SK-N-SH (cell line): ENCODE results near the gene TBX1. TPM values are rescaled to one million over a fixed set of nuclear protein-coding genes. Genes with fewer than 3 reads are reported as not detected.

Experiments
- CTCF ChIA-PET: fragments of 300-600, 350-600 bp; formaldehyde crosslinking; extraction: SDS; loops from one replicate; lab custom pipeline; 2021; lab: Yijun Ruan, JAX
- POLR2A ChIA-PET: fragments of 350-600 bp; sonication (Branson Sonifier 250); formaldehyde crosslinking; extraction: SDS; loops from one replicate; lab custom pipeline; 2020; ENCODE audit warnings: antibody characterized with exemption, inconsistent platforms; lab: Yijun Ruan, JAX
- DNase-seq: peaks from one replicate; pipeline ENCODE4 v3.0.0; 2012
- H2AFZ ChIP-seq: fragments of 200-600 bp; sonication (generic); 2 replicates; pipeline ENCODE4 v1.8.1; 2016; ENCODE audit warnings: antibody characterized with exemption, mild to moderate bottlenecking, low read depth
- H3F3A ChIP-seq: fragments of 200-600 bp; sonication (generic); replicated peaks from 2 replicates; pipeline ENCODE3; 2016; ENCODE audit warnings: antibody characterized with exemption, mild to moderate bottlenecking; ENCODE audit not compliant: insufficient read depth
- H3K27ac ChIP-seq, 2 experiments: fragments of 200-500 bp in 1 of 2; fragments of 200-600 bp in 1 of 2; sonication (Bioruptor generic) in 1 of 2; sonication (generic), shearing (Covaris generic) in 1 of 2; 2 replicates each; pipeline versions ENCODE4 v1.5.1 to v1.6.1; 2014 to 2016; ENCODE audit warnings: low read depth in 2 of 2, inconsistent platforms in 1 of 2, low read length in 1 of 2, mild to moderate bottlenecking in 1 of 2, mixed read lengths in 1 of 2
- H3K27me3 ChIP-seq: fragments of 200-600 bp; sonication (generic), shearing (Covaris generic); 2 replicates; pipeline ENCODE4 v1.6.1; 2016; ENCODE audit warnings: mixed run types; ENCODE audit not compliant: insufficient read depth
- H3K36me3 ChIP-seq, 2 experiments: fragments of 200-500 bp in 1 of 2; fragments of 200-600 bp in 1 of 2; sonication (Bioruptor generic) in 1 of 2; sonication (generic) in 1 of 2; replicated peaks in 1 of 2; 2 replicates each; pipeline versions ENCODE3 to v1.5.1; 2014 to 2016; ENCODE audit warnings: low read length in 1 of 2, mild to moderate bottlenecking in 1 of 2; ENCODE audit not compliant: insufficient read depth in 2 of 2, control insufficient read depth in 1 of 2
- H3K4me1 ChIP-seq, 2 experiments: fragments of 200-500 bp in 1 of 2; fragments of 200-600 bp in 1 of 2; sonication (Bioruptor generic) in 1 of 2; sonication (generic), shearing (Covaris generic) in 1 of 2; 2 replicates each; pipeline versions ENCODE4 v1.5.1 to v1.6.1; 2014 to 2016; ENCODE audit warnings: low read depth in 1 of 2, low read length in 1 of 2, mixed run types in 1 of 2; ENCODE audit not compliant: insufficient read depth in 2 of 2, control insufficient read depth in 1 of 2
- H3K4me2 ChIP-seq: fragments of 200-600 bp; sonication (generic), shearing (Covaris generic); 2 replicates; pipeline ENCODE4 v1.6.1; 2017; ENCODE audit warnings: mixed run types
- H3K4me3 ChIP-seq, 2 experiments: fragments of 200-500 bp in 1 of 2; fragments of 200-600 bp in 1 of 2; sonication (Bioruptor generic) in 1 of 2; sonication (generic), shearing (Covaris generic) in 1 of 2; 2 replicates each; pipeline versions ENCODE4 v1.5.1 to v1.8.1; 2014 to 2016; ENCODE audit warnings: low read depth in 2 of 2, inconsistent platforms in 1 of 2, low read length in 1 of 2, mild to moderate bottlenecking in 1 of 2, mixed read lengths in 1 of 2, moderate library complexity in 1 of 2
- H3K79me2 ChIP-seq: fragments of 200-600 bp; sonication (generic); 2 replicates; pipeline ENCODE4 v1.8.1; 2017; ENCODE audit warnings: mild to moderate bottlenecking; ENCODE audit not compliant: insufficient read depth
- H3K9ac ChIP-seq: fragments of 200-600 bp; sonication (generic); 2 replicates; pipeline ENCODE4 v1.6.1; 2017; ENCODE audit warnings: mixed run types
- H3K9me2 ChIP-seq: fragments of 200-600 bp; sonication (generic); 2 replicates; pipeline ENCODE4 v1.6.1; 2017; ENCODE audit warnings: mixed run types
- H3K9me3 ChIP-seq: fragments of 200-600 bp; sonication (generic); 2 replicates; pipeline ENCODE4 v1.6.1; 2017; ENCODE audit warnings: mixed run types, mild to moderate bottlenecking, moderate library complexity
- H4K20me1 ChIP-seq: fragments of 200-600 bp; sonication (generic); 2 replicates; pipeline ENCODE4 v1.6.1; 2017; ENCODE audit warnings: mild to moderate bottlenecking, mixed run types; ENCODE audit not compliant: insufficient read depth
- EP300 ChIP-seq, 2 experiments: IDR thresholded peaks; 2 replicates each; pipeline versions ENCODE4 v1.4.0 to v1.6.1; 2012; ENCODE audit warnings: borderline replicate concordance in 1 of 2, low read depth in 1 of 2, low read length in 1 of 2
- FOSL2 ChIP-seq: IDR thresholded peaks from 2 replicates; pipeline ENCODE4 v1.4.0; 2012; ENCODE audit warnings: low read depth, mild to moderate bottlenecking, moderate library complexity, borderline replicate concordance
- FOXM1 ChIP-seq: IDR thresholded peaks from 2 replicates; pipeline ENCODE4 v1.4.0; 2012; ENCODE audit warnings: low read depth, mild to moderate bottlenecking
- JUND ChIP-seq: IDR thresholded peaks from 2 replicates; pipeline ENCODE4 v1.4.0; 2012
- MEF2A ChIP-seq: IDR thresholded peaks from 2 replicates; pipeline ENCODE4 v1.4.0; 2012; ENCODE audit warnings: low read depth, borderline replicate concordance
- NFIC ChIP-seq: IDR thresholded peaks from 2 replicates; pipeline ENCODE4 v1.4.0; 2012; ENCODE audit warnings: borderline replicate concordance
- PBX3 ChIP-seq: IDR thresholded peaks from 2 replicates; pipeline ENCODE4; 2012
- RAD21 ChIP-seq: IDR thresholded peaks from 2 replicates; pipeline ENCODE4 v1.6.1; 2012; ENCODE audit warnings: mild to moderate bottlenecking, low read length
- RCOR1 ChIP-seq: fragments of 150-350 bp; IDR thresholded peaks from 2 replicates; pipeline ENCODE4 v1.6.1; 2017; ENCODE audit warnings: antibody characterized with exemption, low read length
- RFX5 ChIP-seq: IDR thresholded peaks from 2 replicates; pipeline ENCODE4 v1.6.1; 2012; ENCODE audit warnings: mild to moderate bottlenecking, improper control_type of control experiment, low read length
- RXRA ChIP-seq: IDR thresholded peaks from 2 replicates; pipeline ENCODE4 v1.4.0; 2012; ENCODE audit warnings: low read depth, mild to moderate bottlenecking, borderline replicate concordance
- SMC3 ChIP-seq: IDR thresholded peaks from 2 replicates; pipeline ENCODE4 v1.6.1; 2012; ENCODE audit warnings: low read depth, low read length, improper control_type of control experiment
- TAF1 ChIP-seq: IDR thresholded peaks from 2 replicates; pipeline ENCODE4 v1.6.1; 2012; ENCODE audit warnings: low read depth, mild to moderate bottlenecking, low read length, moderate library complexity, borderline replicate concordance
- TCF12 ChIP-seq: IDR thresholded peaks from 2 replicates; pipeline ENCODE4 v1.4.0; 2012
- TEAD4 ChIP-seq: IDR thresholded peaks from 2 replicates; pipeline ENCODE4 v1.4.0; 2012; ENCODE audit warnings: mild to moderate bottlenecking, borderline replicate concordance; ENCODE audit not compliant: insufficient read depth
- YY1 ChIP-seq: IDR thresholded peaks from 2 replicates; pipeline ENCODE4 v1.4.0; 2012; ENCODE audit warnings: low read depth, mild to moderate bottlenecking
- polyA plus RNA-seq, 3 experiments: library from polyadenylated mRNA; depleted of rRNA; stranded (reverse); fragments of >200 nt; gene quantifications; 2 replicates each; pipeline ENCODE4 v1.2.3, GENCODE V29; 2012
- TF ChIP-seq, protein P1 (sequence below): fragments of 150-350 bp; IDR thresholded peaks from 2 replicates; pipeline ENCODE4 v1.6.1; 2016; ENCODE audit warnings: mild to moderate bottlenecking, low read depth, low read length
- TF ChIP-seq, protein P2 (sequence below): fragments of 200-600 bp; sonication (generic); IDR thresholded peaks from 2 replicates; pipeline ENCODE4 v1.6.1; 2017; ENCODE audit warnings: antibody characterized with exemption, mild to moderate bottlenecking, moderate library complexity
- TF ChIP-seq, protein P3 (sequence below): fragments of 150-350 bp; IDR thresholded peaks from 2 replicates; pipeline ENCODE4 v1.6.1; 2017; ENCODE audit warnings: antibody characterized with exemption, low read length, low read depth, borderline replicate concordance
- TF ChIP-seq, protein P4 (sequence below): IDR thresholded peaks from 2 replicates; pipeline ENCODE4 v1.4.0; 2012; ENCODE audit warnings: low read depth

Gene TBX1
- polyA plus RNA-seq, 1 of the 3 experiments (the other 2 are of a cell fraction) = not detected

DNA sequence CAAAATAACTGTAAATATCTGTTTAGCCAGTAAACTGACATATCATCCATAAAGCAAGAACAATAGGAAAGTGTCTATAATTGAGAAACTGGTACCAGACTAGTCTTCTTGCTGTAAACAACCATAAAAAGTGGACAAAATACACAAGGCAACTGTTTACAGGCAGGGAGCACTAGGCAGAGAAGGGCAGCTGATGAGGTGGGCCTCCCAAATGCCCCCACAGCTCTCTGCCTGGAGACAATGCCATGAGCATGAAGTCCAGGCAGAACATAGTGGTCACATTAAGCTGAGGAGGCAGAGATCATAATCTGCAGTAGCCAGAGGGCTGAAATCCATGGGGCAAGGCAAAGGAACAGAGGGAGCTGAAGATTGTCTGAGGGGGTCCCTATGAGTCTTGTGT, 30.7 kb downstream of the TBX1 start:
- Histone ChIP-seq H3K79me2 (no peaks in the 10 kb centered on the region), H3K9me3 (no peaks in the 10 kb centered on the region), H3F3A (no peaks in the 10 kb centered on the region), H3K27me3 (no peaks in the 10 kb centered on the region), H3K9me2 (no peaks in the 10 kb centered on the region), H3K9ac (no peak overlapping the region), H3K4me2 (no peak overlapping the region), H3K4me3 (no peak overlapping the region), H3K36me3 (peaks cover 3 to 4% of the 10 kb centered on the region in 2 experiments), H4K20me1 (no peaks in the 10 kb centered on the region), H3K27ac (no peak overlapping the region), H3K4me1 (peaks cover 0 to 10% of the 10 kb centered on the region in 2 experiments; a peak in 1 of 4 replicates), H2AFZ (no peak overlapping the region)
- no peak for DNase-seq
- POLR2A ChIA-PET = no interaction called here
- TF ChIP-seq YY1 = no peak
- no peak for TF ChIP-seq TCF12
- TF ChIP-seq TAF1 = no peak
- no peak for TF ChIP-seq FOXM1
- no peak for TF ChIP-seq TEAD4
- no peak for TF ChIP-seq MEF2A
- TF ChIP-seq RCOR1 = no peak
- TF ChIP-seq JUND = no peak
- TF ChIP-seq RXRA = no peak
- TF ChIP-seq RFX5 = no peak
- TF ChIP-seq NFIC = no peak
- TF ChIP-seq SMC3 = no peak
- TF ChIP-seq PBX3 = no peak
- TF ChIP-seq, protein P1, sequence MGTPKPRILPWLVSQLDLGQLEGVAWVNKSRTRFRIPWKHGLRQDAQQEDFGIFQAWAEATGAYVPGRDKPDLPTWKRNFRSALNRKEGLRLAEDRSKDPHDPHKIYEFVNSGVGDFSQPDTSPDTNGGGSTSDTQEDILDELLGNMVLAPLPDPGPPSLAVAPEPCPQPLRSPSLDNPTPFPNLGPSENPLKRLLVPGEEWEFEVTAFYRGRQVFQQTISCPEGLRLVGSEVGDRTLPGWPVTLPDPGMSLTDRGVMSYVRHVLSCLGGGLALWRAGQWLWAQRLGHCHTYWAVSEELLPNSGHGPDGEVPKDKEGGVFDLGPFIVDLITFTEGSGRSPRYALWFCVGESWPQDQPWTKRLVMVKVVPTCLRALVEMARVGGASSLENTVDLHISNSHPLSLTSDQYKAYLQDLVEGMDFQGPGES = no peak
- no peak for TF ChIP-seq RAD21
- TF ChIP-seq, protein P2, sequence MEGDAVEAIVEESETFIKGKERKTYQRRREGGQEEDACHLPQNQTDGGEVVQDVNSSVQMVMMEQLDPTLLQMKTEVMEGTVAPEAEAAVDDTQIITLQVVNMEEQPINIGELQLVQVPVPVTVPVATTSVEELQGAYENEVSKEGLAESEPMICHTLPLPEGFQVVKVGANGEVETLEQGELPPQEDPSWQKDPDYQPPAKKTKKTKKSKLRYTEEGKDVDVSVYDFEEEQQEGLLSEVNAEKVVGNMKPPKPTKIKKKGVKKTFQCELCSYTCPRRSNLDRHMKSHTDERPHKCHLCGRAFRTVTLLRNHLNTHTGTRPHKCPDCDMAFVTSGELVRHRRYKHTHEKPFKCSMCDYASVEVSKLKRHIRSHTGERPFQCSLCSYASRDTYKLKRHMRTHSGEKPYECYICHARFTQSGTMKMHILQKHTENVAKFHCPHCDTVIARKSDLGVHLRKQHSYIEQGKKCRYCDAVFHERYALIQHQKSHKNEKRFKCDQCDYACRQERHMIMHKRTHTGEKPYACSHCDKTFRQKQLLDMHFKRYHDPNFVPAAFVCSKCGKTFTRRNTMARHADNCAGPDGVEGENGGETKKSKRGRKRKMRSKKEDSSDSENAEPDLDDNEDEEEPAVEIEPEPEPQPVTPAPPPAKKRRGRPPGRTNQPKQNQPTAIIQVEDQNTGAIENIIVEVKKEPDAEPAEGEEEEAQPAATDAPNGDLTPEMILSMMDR = no peak
- no peak for TF ChIP-seq EP300 (IDR thresholded peaks at IDR 0.05; ENCODE audit: borderline replicate concordance in 1 of 2, low read depth in 1 of 2, low read length in 1 of 2)
- TF ChIP-seq, protein P3, sequence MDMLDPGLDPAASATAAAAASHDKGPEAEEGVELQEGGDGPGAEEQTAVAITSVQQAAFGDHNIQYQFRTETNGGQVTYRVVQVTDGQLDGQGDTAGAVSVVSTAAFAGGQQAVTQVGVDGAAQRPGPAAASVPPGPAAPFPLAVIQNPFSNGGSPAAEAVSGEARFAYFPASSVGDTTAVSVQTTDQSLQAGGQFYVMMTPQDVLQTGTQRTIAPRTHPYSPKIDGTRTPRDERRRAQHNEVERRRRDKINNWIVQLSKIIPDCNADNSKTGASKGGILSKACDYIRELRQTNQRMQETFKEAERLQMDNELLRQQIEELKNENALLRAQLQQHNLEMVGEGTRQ = no peak
- TF ChIP-seq FOSL2 = no peak
- TF ChIP-seq, protein P4, sequence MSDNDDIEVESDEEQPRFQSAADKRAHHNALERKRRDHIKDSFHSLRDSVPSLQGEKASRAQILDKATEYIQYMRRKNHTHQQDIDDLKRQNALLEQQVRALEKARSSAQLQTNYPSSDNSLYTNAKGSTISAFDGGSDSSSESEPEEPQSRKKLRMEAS = no peak
- CTCF ChIA-PET = interaction anchor here (1.2 kb wide), 1 partner anchor 10 kb away, joined by 4 read pairs; no protein-coding TSS in a partner anchor
